ENCODE results near the gene MT1B.

The MT1B gene

GRCh38 chr16:56689171-56689570 is 37.5 kb downstream of the MT1B start:
- no peak for DNase-seq

- no peak for DNase-seq
These were observed 38.9 kb downstream of the MT1B start for GRCh38 chr16:56690420-56691122.

- no peak for DNase-seq
These were observed 40.2 kb downstream of the MT1B start for GRCh38 chr16:56691885-56692284.

- no peak for DNase-seq
These were observed 43.6 kb downstream of the MT1B start for GRCh38 chr16:56695246-56695645.

- no peak for DNase-seq
These were observed 45.9 kb downstream of the MT1B start for GRCh38 chr16:56697456-56698155.

GRCh38 chr16:56700195-56700594 is 48.5 kb downstream of the MT1B start:
- no peak for DNase-seq

- DNase-seq = no peak
These were observed 48.9 kb downstream of the MT1B start for GRCh38 chr16:56700631-56701030.

- DNase-seq = no peak
These were observed 49.8 kb downstream of the MT1B start for GRCh38 chr16:56701534-56701933.

All from CD4-positive, alpha-beta T cell treated with Interleukin-10 for 1 hour (primary cell).